ENCODE measurements around the gene SIM2. TPM values are rescaled to one million over a fixed set of nuclear protein-coding genes. Genes with fewer than 3 reads are reported as not detected.

The SIM2 gene
- total RNA-seq, 2 experiments from 2014 or later = not detected

- intact Hi-C loops (cut with micrococcal nuclease; ENCODE audit: unreplicated experiment) = no loop called here
- H3K9me2 ChIP-seq (ENCODE audit: insufficient read depth, low read length) = no peaks in the 10 kb centered on the region
- POLR2A ChIA-PET = no interaction called here
- no peak overlapping the region for H3K4me3 ChIP-seq (ENCODE audit: low read depth, low read length, poor library complexity, severe bottlenecking)
- H3K36me3 ChIP-seq (ENCODE audit: insufficient read depth, low read length) = no peaks in the 10 kb centered on the region
- no peaks in the 10 kb centered on the region for H3K4me1 ChIP-seq (ENCODE audit: insufficient read depth, low read length, poor library complexity, severe bottlenecking)
- no peak overlapping the region for H2AFZ ChIP-seq (ENCODE audit: low read length)
- H4K20me1 ChIP-seq (ENCODE audit: insufficient read depth, low read length) = no peaks in the 10 kb centered on the region
- no peak overlapping the region for H3K27ac ChIP-seq (ENCODE audit: low read depth, low read length, poor library complexity, severe bottlenecking)
- TF ChIP-seq, protein P1, sequence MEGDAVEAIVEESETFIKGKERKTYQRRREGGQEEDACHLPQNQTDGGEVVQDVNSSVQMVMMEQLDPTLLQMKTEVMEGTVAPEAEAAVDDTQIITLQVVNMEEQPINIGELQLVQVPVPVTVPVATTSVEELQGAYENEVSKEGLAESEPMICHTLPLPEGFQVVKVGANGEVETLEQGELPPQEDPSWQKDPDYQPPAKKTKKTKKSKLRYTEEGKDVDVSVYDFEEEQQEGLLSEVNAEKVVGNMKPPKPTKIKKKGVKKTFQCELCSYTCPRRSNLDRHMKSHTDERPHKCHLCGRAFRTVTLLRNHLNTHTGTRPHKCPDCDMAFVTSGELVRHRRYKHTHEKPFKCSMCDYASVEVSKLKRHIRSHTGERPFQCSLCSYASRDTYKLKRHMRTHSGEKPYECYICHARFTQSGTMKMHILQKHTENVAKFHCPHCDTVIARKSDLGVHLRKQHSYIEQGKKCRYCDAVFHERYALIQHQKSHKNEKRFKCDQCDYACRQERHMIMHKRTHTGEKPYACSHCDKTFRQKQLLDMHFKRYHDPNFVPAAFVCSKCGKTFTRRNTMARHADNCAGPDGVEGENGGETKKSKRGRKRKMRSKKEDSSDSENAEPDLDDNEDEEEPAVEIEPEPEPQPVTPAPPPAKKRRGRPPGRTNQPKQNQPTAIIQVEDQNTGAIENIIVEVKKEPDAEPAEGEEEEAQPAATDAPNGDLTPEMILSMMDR (conservative IDR thresholded peaks at IDR 0.05; ENCODE audit: low read length) = no peak
- no peak for TF ChIP-seq EZH2phosphoT487 (IDR thresholded peaks at IDR 0.05; ENCODE audit: borderline replicate concordance, low read depth, low read length)
- no peaks in the 10 kb centered on the region for H3K9me3 ChIP-seq (ENCODE audit: low read length)
- CTCF ChIA-PET (ENCODE audit: unreplicated experiment) = no interaction called here
- no peaks in the 10 kb centered on the region for H3K79me2 ChIP-seq (ENCODE audit: insufficient read depth, low read depth, low read length)
- no peak overlapping the region for H3K4me2 ChIP-seq (ENCODE audit: low read length)
- DNase-seq (ENCODE audit: low spot score) = no peak
- BruUV-seq (replicated peaks) = no TSS peak
Observed at GRCh38 chr21:36690628-36691554, 8.0 kb upstream of the SIM2 start.

DNA sequence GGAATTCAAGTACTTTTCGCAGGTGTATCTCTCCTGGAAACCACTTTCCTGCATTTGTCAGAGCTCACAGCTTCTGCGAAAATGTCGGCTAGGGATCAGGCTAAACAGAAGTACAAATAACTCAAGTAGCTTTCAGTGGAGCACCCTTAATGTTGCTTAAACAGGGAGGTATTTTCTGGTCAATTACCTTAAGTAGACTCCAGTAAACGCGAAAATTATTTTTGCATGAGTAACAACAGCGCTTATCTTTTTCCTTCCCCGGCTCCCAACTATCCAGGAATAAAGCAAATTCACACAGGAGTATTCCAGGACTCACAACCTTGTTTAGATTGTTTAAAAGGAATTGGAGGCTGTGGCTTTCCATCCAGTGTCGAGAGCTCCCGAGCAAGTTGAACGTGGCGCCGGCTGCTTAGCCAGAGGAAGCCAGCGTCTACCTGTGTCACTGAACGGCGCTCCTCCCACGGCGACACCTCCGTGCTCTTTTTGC, 7.3 kb upstream of the SIM2 start:
- no peaks in the 10 kb centered on the region for H3K9me3 ChIP-seq (ENCODE audit: low read length)
- H3K9me2 ChIP-seq (ENCODE audit: insufficient read depth, low read length) = no peaks in the 10 kb centered on the region
- no peak overlapping the region for H3K4me3 ChIP-seq (ENCODE audit: low read depth, low read length, poor library complexity, severe bottlenecking)
- BruUV-seq (replicated peaks) = no TSS peak
- no peaks in the 10 kb centered on the region for H3K79me2 ChIP-seq (ENCODE audit: insufficient read depth, low read depth, low read length)
- intact Hi-C loops (cut with micrococcal nuclease; ENCODE audit: unreplicated experiment) = no loop called here
- H3K4me1 ChIP-seq (ENCODE audit: insufficient read depth, low read length, poor library complexity, severe bottlenecking) = no peaks in the 10 kb centered on the region
- TF ChIP-seq, protein P1 (conservative IDR thresholded peaks at IDR 0.05; ENCODE audit: low read length) = no peak
- TF ChIP-seq EZH2phosphoT487 (IDR thresholded peaks at IDR 0.05; ENCODE audit: borderline replicate concordance, low read depth, low read length) = no peak
- no peaks in the 10 kb centered on the region for H4K20me1 ChIP-seq (ENCODE audit: insufficient read depth, low read length)
- no peak overlapping the region for H2AFZ ChIP-seq (ENCODE audit: low read length)
- no peak overlapping the region for H3K27ac ChIP-seq (ENCODE audit: low read depth, low read length, poor library complexity, severe bottlenecking)
- no peaks in the 10 kb centered on the region for H3K36me3 ChIP-seq (ENCODE audit: insufficient read depth, low read length)
- CTCF ChIA-PET (ENCODE audit: unreplicated experiment) = no interaction called here
- POLR2A ChIA-PET = no interaction called here
- DNase-seq (ENCODE audit: low spot score) = no peak
- no peak overlapping the region for H3K4me2 ChIP-seq (ENCODE audit: low read length)

Data from OCI-LY7 (cell line).